Measurements from ENCODE around the gene PHF2. TPM values are rescaled to one million over a fixed set of nuclear protein-coding genes. Genes with fewer than 3 reads are reported as not detected.

The PHF2 gene
- total and polyA plus RNA-seq, 9 of the 15 experiments (the other 6 are each of a cell fraction or from before 2014, with no cell fraction given) = 0.37 to 14.4 (median 8.1) TPM

DNA sequence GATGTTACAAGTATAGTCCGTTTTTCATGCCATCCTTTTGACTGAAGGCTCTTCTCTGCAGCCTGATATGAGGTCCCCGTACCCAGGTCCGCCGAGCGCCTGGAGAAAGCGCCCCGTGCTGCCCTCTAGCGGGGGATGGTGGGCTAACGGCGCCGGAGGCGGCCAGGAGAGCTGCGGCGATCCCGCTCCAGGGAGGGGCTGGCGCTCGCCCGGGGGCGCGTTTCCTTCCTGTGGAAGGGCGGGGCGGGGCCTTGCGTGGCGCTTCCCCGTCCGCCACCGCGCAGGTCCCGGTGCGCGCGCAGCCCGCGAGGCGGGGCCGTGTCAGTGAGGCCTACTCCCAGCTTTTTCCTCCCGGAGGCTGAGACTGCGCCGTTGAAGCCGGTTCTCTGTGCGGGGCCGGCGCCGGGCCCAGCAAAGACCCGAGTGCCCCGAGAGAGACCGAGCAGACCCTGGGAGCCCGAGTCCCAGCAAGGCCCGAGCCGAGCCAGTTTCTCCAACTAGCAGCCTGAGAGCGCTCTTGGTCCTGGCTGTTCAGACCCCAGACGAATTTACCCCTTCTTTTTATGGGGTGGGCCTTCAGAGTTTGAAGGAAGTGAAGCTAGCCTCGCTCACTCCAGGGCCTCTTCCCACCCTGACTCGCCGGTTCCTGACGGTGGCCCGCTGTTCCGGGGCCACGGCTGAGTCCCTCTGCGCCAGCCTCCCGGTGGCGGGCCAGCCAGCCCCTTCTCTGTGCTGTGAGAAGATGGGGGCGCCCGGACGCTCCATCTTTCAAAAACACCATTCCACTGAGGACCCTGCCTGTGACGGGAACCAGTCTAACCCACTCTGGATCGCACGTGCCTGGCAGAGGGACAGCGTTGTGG lies 9.7 kb upstream of the PHF2 start (continued):
- TF ChIP-seq ZKSCAN1 (IDR thresholded peaks at IDR 0.05; ENCODE audit: low read depth, low read length) (no peak), TAF1 (IDR thresholded peaks at IDR 0.05; ENCODE audit: control insufficient read depth, extremely low read depth, insufficient read depth, low read length, severe bottlenecking) (peak; percentile 74), ZBTB7A (IDR thresholded peaks at IDR 0.05; ENCODE audit: borderline replicate concordance, control insufficient read depth, low read depth, low read length) (peak; percentile 70; the same call in 1 of the 2 replicates), NFATC3 (IDR thresholded peaks at IDR 0.05) (no peak), RCOR1 (IDR thresholded peaks at IDR 0.05; ENCODE audit: borderline replicate concordance in 1 of 2, low read depth in 2 of 2, low read length in 2 of 2) (peak in 1 of 2 experiments; percentile 51; a peak in 1 of 4 replicates), HMG20B (CRISPR knock-in tag; IDR thresholded peaks at IDR 0.05) (no peak), GTF2E2 (tag; IDR thresholded peaks at IDR 0.05) (peak; percentile 89; the same call in 1 of the 2 replicates), PHF20 (IDR thresholded peaks at IDR 0.05; ENCODE audit: partially characterized antibody) (peak; percentile 86), E2F6 (IDR thresholded peaks at IDR 0.05; ENCODE audit: borderline replicate concordance in 1 of 2, extremely low read depth in 1 of 2, insufficient read depth in 1 of 2, insufficient read length in 1 of 2, low read depth in 1 of 2, low read length in 1 of 2, poor library complexity in 1 of 2, severe bottlenecking in 1 of 2) (peak; percentile 6 to 66), STAT5B (CRISPR knock-in tag; IDR thresholded peaks at IDR 0.05) (no peak), RUNX1 (IDR thresholded peaks at IDR 0.05; ENCODE audit: low read depth) (no peak), NFRKB (IDR thresholded peaks at IDR 0.05; ENCODE audit: low read depth) (0 out of 2 replicates have a peak, but pooled peaks have one; percentile 46), MAZ (CRISPR knock-in tag; conservative IDR thresholded peaks at IDR 0.05 in 1 of 2, IDR thresholded peaks at IDR 0.05 in 1 of 2) (peak; percentile 98 to 99), ZSCAN29 (IDR thresholded peaks at IDR 0.05) (no peak), NRF1 (conservative IDR thresholded peaks at IDR 0.05 in 1 of 2, IDR thresholded peaks at IDR 0.05 in 1 of 2) (peak; percentile 95)
- TF ChIP-seq, protein P1, sequence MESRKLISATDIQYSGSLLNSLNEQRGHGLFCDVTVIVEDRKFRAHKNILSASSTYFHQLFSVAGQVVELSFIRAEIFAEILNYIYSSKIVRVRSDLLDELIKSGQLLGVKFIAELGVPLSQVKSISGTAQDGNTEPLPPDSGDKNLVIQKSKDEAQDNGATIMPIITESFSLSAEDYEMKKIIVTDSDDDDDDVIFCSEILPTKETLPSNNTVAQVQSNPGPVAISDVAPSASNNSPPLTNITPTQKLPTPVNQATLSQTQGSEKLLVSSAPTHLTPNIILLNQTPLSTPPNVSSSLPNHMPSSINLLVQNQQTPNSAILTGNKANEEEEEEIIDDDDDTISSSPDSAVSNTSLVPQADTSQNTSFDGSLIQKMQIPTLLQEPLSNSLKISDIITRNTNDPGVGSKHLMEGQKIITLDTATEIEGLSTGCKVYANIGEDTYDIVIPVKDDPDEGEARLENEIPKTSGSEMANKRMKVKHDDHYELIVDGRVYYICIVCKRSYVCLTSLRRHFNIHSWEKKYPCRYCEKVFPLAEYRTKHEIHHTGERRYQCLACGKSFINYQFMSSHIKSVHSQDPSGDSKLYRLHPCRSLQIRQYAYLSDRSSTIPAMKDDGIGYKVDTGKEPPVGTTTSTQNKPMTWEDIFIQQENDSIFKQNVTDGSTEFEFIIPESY (CRISPR knock-in tag; IDR thresholded peaks at IDR 0.05) = no peak
